Measurements from ENCODE around the gene HS1BP3.

DNA sequence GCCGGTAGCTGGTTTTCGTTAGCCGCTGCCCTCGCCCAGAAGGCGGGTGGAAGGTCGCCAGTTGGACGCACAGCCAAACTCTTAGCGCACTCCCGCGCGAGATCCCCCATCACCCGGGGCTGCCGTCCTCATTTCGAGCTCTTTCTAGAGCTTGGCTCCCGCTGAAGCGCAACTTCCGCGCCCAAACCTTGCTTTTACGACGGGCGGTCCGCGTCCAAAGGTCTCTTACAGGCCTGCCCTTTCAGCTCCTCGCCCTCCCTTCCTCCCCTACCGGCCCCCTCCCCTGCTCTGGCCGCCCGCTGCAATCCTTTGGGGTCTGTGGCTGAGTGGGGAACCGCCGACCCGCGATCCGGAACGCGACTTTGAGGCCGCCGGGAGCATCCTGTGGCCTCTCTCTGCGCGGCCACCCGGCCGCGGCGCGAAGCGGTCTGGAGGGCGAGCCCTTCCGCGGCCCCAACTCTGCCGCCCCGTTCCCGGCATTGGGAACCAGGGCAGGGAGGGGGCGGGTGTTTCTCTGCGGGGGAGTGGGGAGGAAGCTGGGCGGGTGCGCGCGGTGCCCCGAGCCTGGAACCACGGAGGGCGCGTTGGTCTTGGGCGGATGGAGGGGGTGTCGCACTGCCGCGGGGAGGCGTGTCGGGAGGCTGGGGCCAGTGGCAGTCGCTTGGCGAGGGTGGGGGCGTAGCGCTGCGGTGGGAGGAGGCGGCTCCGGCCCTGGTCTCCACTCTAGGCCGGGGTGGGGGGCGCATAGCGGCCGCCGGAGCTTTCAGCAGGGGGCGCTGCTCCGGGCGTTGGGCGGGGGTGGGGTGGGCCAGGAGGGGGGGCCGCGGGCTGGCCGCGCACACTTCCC, 15.6 kb upstream of the HS1BP3 start, which contains the start of gene GDF7:
- peak; percentile 89 for TF ChIP-seq EZH2 (IDR thresholded peaks at IDR 0.05; ENCODE audit: low read length, unreplicated experiment)
- TF ChIP-seq, protein P1, sequence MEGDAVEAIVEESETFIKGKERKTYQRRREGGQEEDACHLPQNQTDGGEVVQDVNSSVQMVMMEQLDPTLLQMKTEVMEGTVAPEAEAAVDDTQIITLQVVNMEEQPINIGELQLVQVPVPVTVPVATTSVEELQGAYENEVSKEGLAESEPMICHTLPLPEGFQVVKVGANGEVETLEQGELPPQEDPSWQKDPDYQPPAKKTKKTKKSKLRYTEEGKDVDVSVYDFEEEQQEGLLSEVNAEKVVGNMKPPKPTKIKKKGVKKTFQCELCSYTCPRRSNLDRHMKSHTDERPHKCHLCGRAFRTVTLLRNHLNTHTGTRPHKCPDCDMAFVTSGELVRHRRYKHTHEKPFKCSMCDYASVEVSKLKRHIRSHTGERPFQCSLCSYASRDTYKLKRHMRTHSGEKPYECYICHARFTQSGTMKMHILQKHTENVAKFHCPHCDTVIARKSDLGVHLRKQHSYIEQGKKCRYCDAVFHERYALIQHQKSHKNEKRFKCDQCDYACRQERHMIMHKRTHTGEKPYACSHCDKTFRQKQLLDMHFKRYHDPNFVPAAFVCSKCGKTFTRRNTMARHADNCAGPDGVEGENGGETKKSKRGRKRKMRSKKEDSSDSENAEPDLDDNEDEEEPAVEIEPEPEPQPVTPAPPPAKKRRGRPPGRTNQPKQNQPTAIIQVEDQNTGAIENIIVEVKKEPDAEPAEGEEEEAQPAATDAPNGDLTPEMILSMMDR (conservative IDR thresholded peaks at IDR 0.05; ENCODE audit: low read depth, low read length): 0 out of 2 replicates have a peak, but pooled peaks have one; percentile 10
- peak; percentile 60; the same call in 1 of the 2 replicates for TF ChIP-seq EZH2phosphoT487 (IDR thresholded peaks at IDR 0.05; ENCODE audit: borderline replicate concordance, low read length)

Data from PC-3 (cell line).